ENCODE results near the gene DYSF.
"Not testable (repeated sequence)": the region's sequence is repeated elsewhere in the genome, so short reads cannot be mapped to it uniquely, and the experiment has no call there.

DYSF gene

DNA sequence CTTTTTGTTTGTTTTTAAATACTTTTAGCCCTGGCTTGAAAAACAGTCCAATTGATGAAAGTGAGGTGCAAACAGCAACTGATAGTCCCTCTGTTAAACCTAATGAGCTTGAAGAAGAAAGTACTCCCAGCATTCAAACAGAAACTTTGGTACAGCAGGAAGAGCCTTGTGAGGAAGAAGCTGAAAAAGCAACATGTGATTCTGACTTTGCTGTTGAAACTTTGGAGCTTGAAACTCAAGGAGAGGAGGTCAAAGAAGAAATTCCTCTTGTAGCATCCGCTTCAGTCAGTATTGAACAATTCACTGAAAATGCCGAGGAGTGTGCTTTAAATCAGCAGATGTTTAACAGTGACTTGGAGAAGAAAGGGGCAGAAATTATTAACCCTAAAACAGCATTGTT, 30.6 kb upstream of the DYSF start:
- DNase-seq (ENCODE audit: low spot score) = no peak
- in situ Hi-C loops (cut with MboI; ENCODE audit: low sequenced_read_pairs, unreplicated experiment) = no loop called here
- TF ChIP-seq, protein P1, sequence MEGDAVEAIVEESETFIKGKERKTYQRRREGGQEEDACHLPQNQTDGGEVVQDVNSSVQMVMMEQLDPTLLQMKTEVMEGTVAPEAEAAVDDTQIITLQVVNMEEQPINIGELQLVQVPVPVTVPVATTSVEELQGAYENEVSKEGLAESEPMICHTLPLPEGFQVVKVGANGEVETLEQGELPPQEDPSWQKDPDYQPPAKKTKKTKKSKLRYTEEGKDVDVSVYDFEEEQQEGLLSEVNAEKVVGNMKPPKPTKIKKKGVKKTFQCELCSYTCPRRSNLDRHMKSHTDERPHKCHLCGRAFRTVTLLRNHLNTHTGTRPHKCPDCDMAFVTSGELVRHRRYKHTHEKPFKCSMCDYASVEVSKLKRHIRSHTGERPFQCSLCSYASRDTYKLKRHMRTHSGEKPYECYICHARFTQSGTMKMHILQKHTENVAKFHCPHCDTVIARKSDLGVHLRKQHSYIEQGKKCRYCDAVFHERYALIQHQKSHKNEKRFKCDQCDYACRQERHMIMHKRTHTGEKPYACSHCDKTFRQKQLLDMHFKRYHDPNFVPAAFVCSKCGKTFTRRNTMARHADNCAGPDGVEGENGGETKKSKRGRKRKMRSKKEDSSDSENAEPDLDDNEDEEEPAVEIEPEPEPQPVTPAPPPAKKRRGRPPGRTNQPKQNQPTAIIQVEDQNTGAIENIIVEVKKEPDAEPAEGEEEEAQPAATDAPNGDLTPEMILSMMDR (IDR thresholded peaks at IDR 0.05; ENCODE audit: borderline replicate concordance, control extremely low read depth, extremely low read depth, insufficient read depth, missing control alignments) = no peak

DNA sequence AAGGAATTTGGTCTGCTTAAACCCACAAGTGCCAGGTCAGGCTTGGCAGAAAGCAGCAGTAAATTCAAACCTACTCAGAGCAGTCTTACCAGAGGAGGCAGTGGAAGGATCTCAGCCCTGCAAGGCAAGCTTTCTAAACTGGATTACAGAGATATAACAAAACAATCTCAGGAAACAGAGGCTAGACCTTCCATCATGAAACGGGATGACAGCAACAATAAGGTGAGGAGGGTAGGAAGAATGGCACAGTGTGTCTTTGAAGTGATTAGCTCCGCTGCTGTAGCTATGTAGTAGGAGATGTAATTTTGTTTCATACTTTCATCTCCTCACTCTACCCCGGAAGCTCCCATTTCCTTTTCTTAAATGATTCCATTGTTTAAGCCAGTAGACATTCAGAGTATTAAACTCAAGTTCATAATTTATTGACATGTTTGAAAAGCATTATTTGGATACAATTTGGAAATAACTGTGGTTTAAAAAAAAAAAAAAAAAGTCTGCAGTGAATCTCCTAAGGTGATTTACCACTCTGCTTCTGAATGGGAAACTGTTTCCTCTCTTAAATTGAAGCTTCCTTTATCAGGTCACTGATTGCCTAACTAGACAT, 29.4 kb upstream of the DYSF start:
- DNase-seq (ENCODE audit: low spot score) = no peak
- TF ChIP-seq, protein P1 (IDR thresholded peaks at IDR 0.05; ENCODE audit: borderline replicate concordance, control extremely low read depth, extremely low read depth, insufficient read depth, missing control alignments) = no peak
- in situ Hi-C loops (cut with MboI; ENCODE audit: low sequenced_read_pairs, unreplicated experiment) = no loop called here

DNA sequence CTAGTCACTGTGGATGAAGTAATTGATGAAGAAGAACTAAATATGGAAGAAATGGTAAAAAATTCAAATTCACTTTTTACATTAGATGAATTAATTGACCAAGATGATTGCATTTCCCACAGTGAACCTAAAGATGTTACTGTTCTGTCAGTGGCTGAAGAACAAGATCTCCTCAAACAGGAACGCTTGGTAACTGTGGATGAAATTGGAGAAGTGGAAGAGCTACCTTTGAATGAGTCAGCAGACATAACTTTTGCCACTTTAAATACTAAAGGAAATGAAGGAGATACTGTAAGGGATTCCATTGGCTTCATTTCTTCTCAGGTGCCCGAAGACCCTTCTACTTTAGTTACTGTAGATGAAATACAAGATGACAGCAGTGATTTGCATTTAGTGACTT, 26.6 kb upstream of the DYSF start:
- no peak for DNase-seq (ENCODE audit: low spot score)
- TF ChIP-seq, protein P1 (IDR thresholded peaks at IDR 0.05; ENCODE audit: borderline replicate concordance, control extremely low read depth, extremely low read depth, insufficient read depth, missing control alignments) = no peak
- in situ Hi-C loops (cut with MboI; ENCODE audit: low sequenced_read_pairs, unreplicated experiment) = no loop called here

DNA sequence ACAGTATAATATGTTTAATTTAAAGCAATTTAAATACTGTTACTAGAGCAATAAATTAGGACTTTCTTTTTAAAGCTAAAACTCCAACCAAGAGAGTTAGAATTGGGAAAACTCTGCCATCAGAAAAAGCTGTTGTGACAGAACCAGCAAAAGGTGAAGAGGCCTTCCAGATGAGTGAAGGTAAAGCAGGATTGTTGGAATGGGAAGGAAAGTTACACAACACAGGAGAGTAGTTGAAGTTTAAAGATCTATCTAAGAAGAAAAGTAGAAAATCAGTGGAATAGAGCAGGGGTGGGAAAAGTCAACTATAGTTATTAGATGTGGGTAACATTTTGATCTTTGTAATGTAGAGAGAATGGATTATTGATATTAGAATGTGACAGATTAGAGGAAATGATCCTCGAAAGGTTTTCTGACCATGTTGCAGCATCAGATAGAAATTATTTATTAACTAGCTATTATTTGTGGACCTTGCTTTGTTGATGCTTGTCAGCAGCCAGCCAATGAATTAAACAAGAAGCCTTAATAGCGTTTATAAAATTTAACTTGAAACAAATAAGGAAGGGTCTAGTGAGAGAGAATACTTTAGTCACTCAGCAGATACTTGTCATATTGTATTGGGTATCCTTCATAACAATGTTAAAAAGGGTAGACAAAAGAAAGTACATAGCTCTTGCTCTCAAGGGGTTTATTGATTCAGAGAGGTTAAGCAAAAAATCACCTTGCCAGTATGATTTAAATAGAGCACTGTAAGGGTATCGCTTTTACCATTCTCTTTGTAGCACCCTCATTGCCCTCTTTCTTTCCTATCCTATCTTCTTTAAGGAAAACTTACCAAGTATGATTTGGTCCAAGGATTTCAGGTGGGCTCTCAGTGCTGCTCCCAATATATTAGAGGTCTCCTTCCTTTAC, 24.6 kb upstream of the DYSF start:
- in situ Hi-C loops (cut with MboI; ENCODE audit: low sequenced_read_pairs, unreplicated experiment) = no loop called here
- no peak for DNase-seq (ENCODE audit: low spot score)
- TF ChIP-seq, protein P1 (IDR thresholded peaks at IDR 0.05; ENCODE audit: borderline replicate concordance, control extremely low read depth, extremely low read depth, insufficient read depth, missing control alignments) = no peak

DNA sequence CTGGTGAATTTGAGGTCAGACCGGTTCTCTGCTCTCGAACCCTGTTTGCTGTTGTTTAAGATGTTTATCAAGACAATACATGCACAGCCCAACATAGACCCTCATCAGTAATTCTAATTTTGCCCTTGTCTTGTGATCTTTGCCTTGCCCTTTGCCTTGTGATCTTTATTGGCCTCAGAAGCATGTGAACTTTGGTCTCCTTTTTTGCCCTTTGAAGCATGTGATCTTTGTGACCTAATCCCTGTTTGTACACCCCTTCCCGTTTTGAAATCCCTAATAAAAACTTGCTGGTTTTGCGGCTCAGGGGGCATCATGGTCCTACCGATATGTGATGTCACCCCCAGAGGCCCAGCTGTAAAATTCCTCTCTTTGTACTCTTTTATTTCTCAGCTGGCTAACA, 8.2 kb upstream of the DYSF start:
- DNase-seq (ENCODE audit: low spot score); in situ Hi-C loops (cut with MboI; ENCODE audit: low sequenced_read_pairs, unreplicated experiment): not testable (repeated sequence)

DNA sequence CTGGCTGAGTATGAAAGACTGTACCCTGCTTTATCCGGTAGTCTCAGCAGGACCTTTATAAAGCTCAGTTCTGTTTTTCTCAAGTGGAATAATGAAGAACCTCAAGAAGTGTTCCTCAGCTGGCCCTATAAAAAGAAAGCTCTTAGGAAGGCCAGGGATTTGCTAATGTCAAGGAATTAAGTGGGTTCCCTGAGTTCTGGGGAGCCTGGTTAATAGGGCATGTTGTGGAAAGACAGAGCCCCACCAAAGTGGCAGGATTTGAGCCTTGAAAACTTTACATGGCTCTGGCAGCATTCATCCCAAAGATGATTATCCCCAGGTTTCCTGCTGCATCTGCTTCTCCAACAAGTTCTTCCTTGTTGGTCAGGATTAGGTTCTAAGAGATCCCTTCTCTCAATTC, 6.9 kb upstream of the DYSF start:
- TF ChIP-seq, protein P1 (IDR thresholded peaks at IDR 0.05; ENCODE audit: borderline replicate concordance, control extremely low read depth, extremely low read depth, insufficient read depth, missing control alignments) = no peak
- in situ Hi-C loops (cut with MboI; ENCODE audit: low sequenced_read_pairs, unreplicated experiment) = no loop called here
- no peak for DNase-seq (ENCODE audit: low spot score)

DNA sequence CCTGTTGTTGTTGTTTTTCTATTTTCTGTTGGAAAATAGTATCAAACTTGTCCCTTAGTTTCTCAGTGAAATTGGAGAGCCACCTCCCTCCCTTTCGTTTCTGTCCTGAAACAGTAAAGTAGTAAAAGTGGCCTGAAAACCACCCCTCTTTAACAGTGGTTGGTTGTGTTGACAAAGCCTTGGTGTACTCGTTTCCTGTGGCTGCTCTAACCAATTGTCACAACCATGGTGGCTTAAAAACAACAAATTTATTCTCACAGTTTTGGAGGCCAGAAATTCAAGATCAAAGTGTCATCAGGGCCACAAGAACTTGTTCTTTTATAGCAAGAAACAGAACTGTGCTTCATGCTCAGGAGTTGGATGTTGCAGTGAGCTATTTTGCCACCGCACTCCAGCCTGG, 4.0 kb upstream of the DYSF start:
- in situ Hi-C loops (cut with MboI; ENCODE audit: low sequenced_read_pairs, unreplicated experiment) = no loop called here
- DNase-seq (ENCODE audit: low spot score) = no peak
- TF ChIP-seq, protein P1 (IDR thresholded peaks at IDR 0.05; ENCODE audit: borderline replicate concordance, control extremely low read depth, extremely low read depth, insufficient read depth, missing control alignments) = no peak

All from GM13976 (cell line).